Esophagus muscularis mucosa (tissue), 4 donors: ENCODE results near the gene SLC48A1. TPM values are rescaled to one million over a fixed set of nuclear protein-coding genes. Genes with fewer than 3 reads are reported as not detected.

Experiments used
- DNase-seq: peaks from one replicate; pipeline ENCODE4 v3.0.0-alpha.2; 2017; ENCODE audit errors: extremely low spot score
- H3K27ac ChIP-seq, 4 donors: fragments of 200-600 bp; sonication (generic); replicated peaks in 1 of 4; 1 replicate in 3 of 4; 2 replicates in 1 of 4; pipeline ENCODE4 v1.5.1; 2016 to 2019; ENCODE audit warnings: mild to moderate bottlenecking in 1 of 4
- H3K27me3 ChIP-seq, 4 donors: fragments of 200-600 bp; sonication (generic); one replicate each; pipeline versions ENCODE4 v1.5.1 to v1.6.0; 2016 to 2019
- H3K36me3 ChIP-seq, 4 donors: fragments of 200-600 bp; sonication (generic); one replicate each; pipeline ENCODE4 v1.5.1; 2016 to 2019
- H3K4me1 ChIP-seq, 4 donors: fragments of 200-600 bp; sonication (generic); one replicate each; pipeline ENCODE4 v1.5.1; 2016 to 2019
- H3K4me3 ChIP-seq, 4 donors: fragments of 200-600 bp; sonication (generic); 1 replicate in 2 of 4; 2 replicates in 2 of 4; pipeline ENCODE4 v1.5.1; 2016 to 2019; ENCODE audit warnings: mild to moderate bottlenecking in 4 of 4, moderate library complexity in 1 of 4
- H3K9me3 ChIP-seq, 4 donors: fragments of 200-600 bp; sonication (generic); 1 replicate in 3 of 4; 2 replicates in 1 of 4; pipeline ENCODE4 v1.5.1; 2016 to 2019
- EP300 ChIP-seq: sonication (generic); formaldehyde crosslinking; IDR thresholded peaks from one replicate; pipeline ENCODE4 v1.6.1; 2017; ENCODE audit warnings: antibody characterized with exemption
- POLR2A ChIP-seq: fragments of 450-650 bp; IDR thresholded peaks from one replicate; pipeline ENCODE4 v1.6.1; 2017; ENCODE audit warnings: antibody characterized with exemption, moderate library complexity, mild to moderate bottlenecking, low read depth
- POLR2AphosphoS5 ChIP-seq, 2 donors: sonication (generic); formaldehyde crosslinking; IDR thresholded peaks; one replicate each; pipeline ENCODE4 v1.6.1; 2017; ENCODE audit warnings: antibody characterized with exemption in 2 of 2
- WGBS: methylation state at CpG from one replicate; pipeline ENCODE4 v1.1.5; 2018; 5-methylcytosine and 5-hydroxymethylcytosine counted together
- intact Hi-C: fragments of 100-400 bp; cut with DNase I; formaldehyde crosslinking; loops from one replicate; pipeline ENCODE4 v1.15.1; 2023
- total RNA-seq, 4 donors: library from RNA; depleted of rRNA; stranded (reverse); fragments of >200 nt; gene quantifications; one replicate each; pipeline versions ENCODE4 v1.1.0 to v1.2.1, GENCODE V29; 2016
- TF ChIP-seq, protein P1 (sequence below), 3 experiments: fragments of 200-600 bp in 2 of 3; fragments of 450-650 bp in 1 of 3; sonication (generic) in 2 of 3; IDR thresholded peaks; one replicate each; pipeline ENCODE4 v1.5.1; 2017 to 2019; ENCODE audit warnings: antibody characterized with exemption in 3 of 3, mild to moderate bottlenecking in 2 of 3, moderate library complexity in 1 of 3

Gene SLC48A1
- total RNA-seq, 4 donors from 2014 or later = 34.5 to 56.0 (median 40.7) TPM

- no peaks in the 10 kb centered on the region for H3K9me3 ChIP-seq
- no peak for TF ChIP-seq POLR2A
- TF ChIP-seq EP300 = no peak
- TF ChIP-seq, protein P1, sequence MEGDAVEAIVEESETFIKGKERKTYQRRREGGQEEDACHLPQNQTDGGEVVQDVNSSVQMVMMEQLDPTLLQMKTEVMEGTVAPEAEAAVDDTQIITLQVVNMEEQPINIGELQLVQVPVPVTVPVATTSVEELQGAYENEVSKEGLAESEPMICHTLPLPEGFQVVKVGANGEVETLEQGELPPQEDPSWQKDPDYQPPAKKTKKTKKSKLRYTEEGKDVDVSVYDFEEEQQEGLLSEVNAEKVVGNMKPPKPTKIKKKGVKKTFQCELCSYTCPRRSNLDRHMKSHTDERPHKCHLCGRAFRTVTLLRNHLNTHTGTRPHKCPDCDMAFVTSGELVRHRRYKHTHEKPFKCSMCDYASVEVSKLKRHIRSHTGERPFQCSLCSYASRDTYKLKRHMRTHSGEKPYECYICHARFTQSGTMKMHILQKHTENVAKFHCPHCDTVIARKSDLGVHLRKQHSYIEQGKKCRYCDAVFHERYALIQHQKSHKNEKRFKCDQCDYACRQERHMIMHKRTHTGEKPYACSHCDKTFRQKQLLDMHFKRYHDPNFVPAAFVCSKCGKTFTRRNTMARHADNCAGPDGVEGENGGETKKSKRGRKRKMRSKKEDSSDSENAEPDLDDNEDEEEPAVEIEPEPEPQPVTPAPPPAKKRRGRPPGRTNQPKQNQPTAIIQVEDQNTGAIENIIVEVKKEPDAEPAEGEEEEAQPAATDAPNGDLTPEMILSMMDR (IDR thresholded peaks at IDR 0.05) = no peak
- peak in 1 of 2 donors; percentile 59 for TF ChIP-seq POLR2AphosphoS5 (IDR thresholded peaks at IDR 0.05)
- H3K4me3 ChIP-seq = no peak overlapping the region
- intact Hi-C loops = loop anchor here (5.0 kb wide), 2 partner anchors 36 to 61 kb away; no protein-coding TSS in a partner anchor
- peaks cover 0 to 26% (median 25%) of the 10 kb centered on the region in 4 donors for H3K36me3 ChIP-seq
- DNase-seq = no peak
- peak overlapping the region; percentile 75 to 84 (median 80) for H3K27ac ChIP-seq
- no peaks in the 10 kb centered on the region for H3K27me3 ChIP-seq
- 61% methylated on average over 9 of the region's 9 CpGs for WGBS
- peaks cover 60 to 78% (median 73%) of the 10 kb centered on the region in 4 donors for H3K4me1 ChIP-seq
Measured at GRCh38 chr12:47777741-47778558, 4.9 kb downstream of the SLC48A1 start.

GRCh38 chr12:47778881-47779280 is 5.8 kb downstream of the SLC48A1 start:
- TF ChIP-seq POLR2A (no peak), POLR2AphosphoS5 (IDR thresholded peaks at IDR 0.05) (no peak), EP300 (no peak)
- TF ChIP-seq, protein P1 (IDR thresholded peaks at IDR 0.05) = no peak
- Histone ChIP-seq H3K4me3 (no peak overlapping the region), H3K27ac (peak overlapping the region in 2 of 4 donors; percentile 8 to 80), H3K27me3 (no peaks in the 10 kb centered on the region), H3K9me3 (no peaks in the 10 kb centered on the region), H3K36me3 (peaks cover 2 to 35% (median 34%) of the 10 kb centered on the region in 4 donors), H3K4me1 (peaks cover 59 to 85% (median 76%) of the 10 kb centered on the region in 4 donors)
- 39% methylated on average over 14 of the region's 14 CpGs for WGBS
- no peak for DNase-seq
- intact Hi-C loops = loop anchor here (1.0 to 5.0 kb wide), 3 partner anchors 37 to 62 kb away; no protein-coding TSS in a partner anchor

DNA sequence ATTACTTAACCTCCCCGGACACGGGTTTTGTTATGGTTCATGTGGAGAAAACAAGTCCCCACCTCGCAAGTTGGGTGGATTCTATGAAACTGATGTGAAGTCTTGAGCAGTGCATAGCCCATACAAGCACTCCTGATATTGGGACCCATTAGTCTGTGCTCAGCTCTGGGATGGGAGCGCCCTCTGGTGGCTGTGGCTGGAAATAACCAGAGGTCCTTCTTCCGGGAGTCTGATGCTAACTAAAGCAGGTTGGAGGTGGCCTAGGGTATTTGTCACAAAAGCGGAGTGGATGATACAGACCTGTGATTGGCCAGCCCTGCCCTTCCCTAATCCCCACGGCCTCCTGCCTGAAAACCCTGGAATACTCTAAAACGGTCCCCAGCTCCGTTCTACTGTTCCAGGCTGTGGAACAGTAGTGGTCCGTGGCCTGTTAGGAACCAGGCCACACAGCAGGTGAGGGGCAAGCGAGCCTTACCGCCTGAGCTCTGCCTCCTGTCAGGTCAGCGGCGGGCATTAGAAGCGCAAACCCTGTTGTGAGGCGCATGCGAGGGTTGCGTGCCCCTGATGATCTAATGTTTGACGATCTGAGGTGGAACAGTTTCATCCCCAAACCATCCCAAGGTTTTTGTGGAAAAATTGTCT is 6.4 kb downstream of the SLC48A1 start:
- peak overlapping the region; percentile 51 to 80 (median 61) for H3K27ac ChIP-seq
- WGBS = 22% methylated on average over 18 of the region's 19 CpGs
- H3K27me3 ChIP-seq = no peaks in the 10 kb centered on the region
- H3K36me3 ChIP-seq = peaks cover 8 to 40% (median 40%) of the 10 kb centered on the region in 4 donors
- no peaks in the 10 kb centered on the region for H3K9me3 ChIP-seq
- intact Hi-C loops = loop anchor here (1.0 to 5.0 kb wide), 3 partner anchors 37 to 62 kb away; no protein-coding TSS in a partner anchor
- TF ChIP-seq, protein P1 (IDR thresholded peaks at IDR 0.05) = peak; percentile 94 to 96 (median 96)
- TF ChIP-seq POLR2AphosphoS5 (IDR thresholded peaks at IDR 0.05) (peak; percentile 44 to 51), EP300 (no peak)
- peaks cover 53 to 80% (median 73%) of the 10 kb centered on the region in 4 donors for H3K4me1 ChIP-seq
- peak; percentile 99 for DNase-seq
- H3K4me3 ChIP-seq = no peak overlapping the region

GRCh38 chr12:47779943-47780504 is 7.0 kb downstream of the SLC48A1 start:
- no peak for DNase-seq
- Histone ChIP-seq H3K36me3 (peaks cover 14 to 46% (median 46%) of the 10 kb centered on the region in 4 donors), H3K27me3 (no peaks in the 10 kb centered on the region), H3K9me3 (no peaks in the 10 kb centered on the region), H3K27ac (peak overlapping the region; percentile 51 to 70 (median 61)), H3K4me1 (peaks cover 47 to 74% (median 68%) of the 10 kb centered on the region in 4 donors), H3K4me3 (no peak overlapping the region)
- TF ChIP-seq POLR2AphosphoS5 (IDR thresholded peaks at IDR 0.05) = no peak
- no peak for TF ChIP-seq EP300
- TF ChIP-seq, protein P1 (IDR thresholded peaks at IDR 0.05) = no peak
- TF ChIP-seq POLR2A = no peak
- intact Hi-C loops = loop anchor here (1.0 to 5.0 kb wide), 3 partner anchors 38 to 63 kb away; no protein-coding TSS in a partner anchor
- WGBS = 56% methylated on average over 8 of the region's 11 CpGs
